NCI-H226 (cell line): ENCODE results near the gene CLOCK.

Experiments
- DNase-seq: peaks from one replicate; pipeline ENCODE4 v3.0.0-alpha.2; 2015

CLOCK gene

DNA sequence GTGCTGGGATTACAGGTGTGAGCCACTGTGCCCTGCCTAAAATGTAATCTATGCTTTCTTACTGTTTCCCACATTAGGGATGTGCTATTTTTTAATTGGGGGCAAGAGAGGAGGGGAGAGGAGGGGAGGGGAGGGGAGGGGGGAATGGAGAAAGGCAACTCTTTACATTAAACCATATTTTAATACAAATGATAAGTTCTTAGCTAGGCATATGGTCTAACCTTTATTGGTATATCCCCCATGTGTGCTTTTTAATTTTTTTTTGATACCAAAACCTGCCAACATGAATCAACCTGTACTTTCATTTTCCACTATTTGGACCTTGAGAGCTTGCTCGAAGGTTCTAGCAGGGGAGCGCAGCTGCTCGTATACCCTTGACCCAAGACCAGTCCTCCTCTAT is 6.4 kb downstream of the CLOCK start:
- no peak for DNase-seq

DNA sequence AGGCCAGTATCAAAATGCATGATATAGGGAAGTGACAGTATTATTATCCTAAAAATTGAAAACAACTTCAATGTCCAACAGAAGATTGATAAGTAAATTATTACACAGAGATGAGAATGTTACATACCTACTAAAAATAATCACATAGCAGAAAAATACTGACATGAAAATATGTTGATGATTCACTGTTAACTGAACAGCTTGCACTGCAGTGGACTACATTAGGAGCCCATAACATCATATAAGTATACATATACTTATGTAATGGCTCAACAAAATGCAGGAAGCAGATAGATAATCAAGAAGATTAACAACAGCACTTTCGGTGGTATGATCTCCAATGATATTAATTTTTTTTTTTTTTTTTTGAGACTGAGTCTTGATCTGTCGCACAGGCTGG is 7.1 kb downstream of the CLOCK start:
- DNase-seq = no peak

DNA sequence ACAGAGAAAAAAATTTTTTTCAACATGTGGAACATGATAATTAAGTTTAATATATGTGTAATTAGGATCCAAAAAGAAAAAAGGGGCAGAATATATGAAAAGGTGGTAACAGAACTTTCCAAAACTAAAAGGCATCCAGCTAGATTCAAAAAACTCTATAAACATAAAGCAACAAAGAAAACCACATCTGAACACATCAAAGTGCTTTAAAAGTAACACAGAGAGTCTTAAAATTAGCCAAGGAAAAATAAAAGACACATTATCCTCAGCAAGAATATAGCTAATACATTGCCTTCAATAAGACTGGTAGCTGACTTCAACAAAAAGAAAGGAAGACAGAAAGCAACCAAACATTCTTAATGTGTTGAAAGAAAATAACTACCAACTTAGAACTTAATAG is 8.2 kb downstream of the CLOCK start:
- DNase-seq = no peak

DNA sequence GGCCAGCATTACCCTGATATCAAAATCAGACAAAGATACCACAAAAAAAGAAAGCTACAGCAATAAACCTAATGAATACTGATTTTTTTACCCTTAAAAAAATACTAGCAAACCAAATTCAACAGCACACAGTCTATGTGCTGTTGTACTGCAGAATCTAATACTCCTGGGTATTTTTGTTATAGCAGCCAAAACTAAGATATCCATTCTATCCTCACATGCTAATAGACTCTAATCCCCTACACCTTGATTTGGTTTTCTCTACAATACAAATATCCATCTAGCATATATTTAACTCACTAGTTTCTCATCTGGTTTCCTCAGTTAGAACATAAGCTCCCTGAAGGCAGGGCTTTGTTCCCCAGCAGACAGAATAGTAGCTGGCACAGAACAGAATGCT is 12.4 kb downstream of the CLOCK start:
- no peak for DNase-seq

DNA sequence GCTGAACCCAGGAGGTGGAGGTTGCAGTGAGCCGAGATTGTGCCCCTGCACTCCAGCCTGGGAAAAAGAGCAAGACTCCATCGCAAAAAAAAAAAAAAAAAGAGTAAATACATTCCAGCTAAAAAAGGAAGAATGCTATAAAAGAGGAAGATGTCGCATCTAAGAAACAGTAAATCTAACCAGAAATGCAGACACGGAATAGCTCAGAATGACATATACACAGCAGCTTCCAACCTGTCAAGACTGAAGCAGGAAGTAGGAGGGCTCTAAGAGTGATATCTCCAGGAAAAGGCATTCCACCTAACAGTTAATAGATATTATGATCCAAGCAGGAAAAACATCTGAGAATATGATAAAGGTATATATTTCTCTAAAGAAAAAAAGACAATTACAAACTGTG is 16.0 kb downstream of the CLOCK start:
- DNase-seq = peak; percentile 11

DNA sequence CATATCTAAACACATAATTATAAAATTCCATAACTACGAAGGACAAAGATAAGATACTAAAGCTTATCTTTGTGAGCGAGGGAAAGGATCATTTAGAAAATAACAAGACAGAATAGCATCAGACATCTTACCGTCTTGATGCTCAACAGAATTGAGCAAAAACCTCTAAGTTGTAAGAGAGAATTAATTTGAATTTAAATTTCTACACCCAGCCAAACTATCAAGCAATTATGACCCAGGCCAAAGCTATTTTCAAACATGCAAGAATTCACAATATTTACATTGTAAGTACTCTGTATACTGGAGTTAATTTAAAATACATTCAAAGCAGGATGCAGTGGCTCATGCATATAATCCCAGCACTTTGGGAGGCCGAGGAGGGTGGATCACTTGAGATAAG is 16.5 kb downstream of the CLOCK start:
- no peak for DNase-seq

DNA sequence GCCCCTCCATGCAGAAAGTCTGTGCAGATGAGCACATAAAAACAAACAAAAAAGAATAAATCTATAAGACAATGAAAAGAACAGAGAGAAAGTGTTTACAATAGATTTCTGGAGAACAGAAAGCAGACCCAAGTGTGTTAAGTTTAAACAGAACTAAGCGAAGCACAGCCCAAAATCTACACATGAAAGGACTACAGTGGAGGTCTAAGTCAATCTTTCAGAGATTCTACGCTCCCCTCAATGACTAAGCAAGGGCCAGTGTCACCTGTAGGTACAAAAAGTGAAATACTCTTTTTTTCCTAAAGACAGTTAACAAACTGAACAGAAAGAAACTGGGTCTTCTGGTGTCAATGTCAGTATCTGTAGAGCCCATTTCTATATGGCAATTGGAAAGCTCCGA is 18.2 kb downstream of the CLOCK start:
- DNase-seq = no peak

DNA sequence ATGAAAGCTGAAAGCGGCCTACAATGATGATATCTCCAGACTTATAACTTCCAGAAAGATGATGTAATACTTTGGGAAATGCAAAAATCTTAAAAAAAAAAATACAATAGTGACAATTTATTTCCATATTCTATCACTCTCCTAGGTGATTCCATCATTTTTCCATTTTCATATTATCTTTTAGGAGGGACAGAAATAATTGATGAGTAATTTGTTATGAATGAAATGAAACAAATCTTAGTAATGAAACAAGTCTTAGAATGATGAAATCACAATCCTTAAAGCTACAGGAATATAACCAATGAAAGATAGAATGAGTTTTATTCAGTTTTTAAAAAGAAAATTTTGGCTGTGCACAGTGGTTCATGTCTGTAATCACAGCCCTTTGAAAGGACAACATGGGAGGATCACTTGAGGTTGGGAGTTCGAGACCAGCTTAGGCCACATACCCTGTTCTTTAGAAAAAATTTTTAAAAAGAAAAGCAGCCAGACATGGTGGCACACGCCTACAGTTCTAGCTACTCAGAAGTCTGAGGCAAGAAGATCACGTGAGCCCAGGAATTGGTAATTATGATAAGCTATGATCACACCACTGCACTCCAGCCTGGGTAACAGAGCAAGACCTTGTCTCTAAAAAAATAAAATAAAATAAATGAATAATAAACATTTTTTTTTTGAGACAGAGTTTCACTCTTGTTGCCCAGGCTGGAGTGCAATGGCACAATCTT is 21.7 kb downstream of the CLOCK start:
- no peak for DNase-seq

DNA sequence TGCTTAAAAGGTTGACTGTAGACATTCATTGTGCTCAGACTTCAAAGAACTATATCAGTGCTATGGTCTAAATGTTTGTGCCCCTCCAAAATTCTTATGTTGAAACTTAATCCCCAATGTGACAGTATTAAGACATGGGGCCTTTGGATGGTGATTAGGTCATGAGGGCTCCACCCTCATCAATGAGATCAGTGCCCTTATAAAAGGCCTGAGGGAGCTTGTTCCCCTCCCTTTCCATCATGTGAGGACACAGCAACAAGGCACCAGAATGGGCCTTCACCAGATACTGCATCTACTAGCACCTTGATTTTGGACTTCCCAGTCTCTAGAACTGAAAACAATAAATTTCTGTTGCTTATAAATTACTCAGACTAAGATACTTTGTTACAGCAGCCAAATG is 28.3 kb downstream of the CLOCK start:
- DNase-seq = no peak

DNA sequence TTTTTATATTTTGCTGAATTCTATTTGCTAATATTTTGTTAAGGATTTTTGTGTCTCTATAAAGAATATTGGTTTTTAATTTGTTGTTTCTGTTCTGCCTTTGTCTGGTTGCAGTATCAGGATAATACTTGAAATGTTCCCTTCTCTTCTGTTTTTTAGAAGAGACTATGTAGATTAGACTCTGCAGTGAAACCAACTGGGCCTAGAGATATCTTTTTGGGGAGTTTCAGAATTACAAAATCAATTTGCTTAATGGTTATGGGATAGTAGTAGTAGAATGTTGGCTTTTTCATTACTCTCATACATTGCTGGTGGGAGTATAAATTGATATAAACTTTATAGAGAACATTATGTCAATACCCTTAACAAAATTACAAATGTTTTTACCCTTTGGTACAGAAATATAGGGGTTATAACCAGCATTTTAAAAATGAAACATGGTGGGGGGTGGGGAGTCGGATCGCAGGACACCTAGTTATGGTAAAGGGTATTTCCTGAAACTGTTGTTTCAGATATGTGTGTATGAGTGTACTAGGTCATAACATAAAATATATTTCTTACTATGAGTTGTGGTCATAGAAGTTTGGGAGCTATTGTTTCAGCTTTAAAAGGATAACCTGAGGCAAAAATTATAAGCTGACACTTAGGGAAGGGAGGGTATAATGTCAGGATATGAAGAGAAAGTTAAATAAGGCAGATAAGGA is 29.0 kb downstream of the CLOCK start:
- DNase-seq = no peak

DNA sequence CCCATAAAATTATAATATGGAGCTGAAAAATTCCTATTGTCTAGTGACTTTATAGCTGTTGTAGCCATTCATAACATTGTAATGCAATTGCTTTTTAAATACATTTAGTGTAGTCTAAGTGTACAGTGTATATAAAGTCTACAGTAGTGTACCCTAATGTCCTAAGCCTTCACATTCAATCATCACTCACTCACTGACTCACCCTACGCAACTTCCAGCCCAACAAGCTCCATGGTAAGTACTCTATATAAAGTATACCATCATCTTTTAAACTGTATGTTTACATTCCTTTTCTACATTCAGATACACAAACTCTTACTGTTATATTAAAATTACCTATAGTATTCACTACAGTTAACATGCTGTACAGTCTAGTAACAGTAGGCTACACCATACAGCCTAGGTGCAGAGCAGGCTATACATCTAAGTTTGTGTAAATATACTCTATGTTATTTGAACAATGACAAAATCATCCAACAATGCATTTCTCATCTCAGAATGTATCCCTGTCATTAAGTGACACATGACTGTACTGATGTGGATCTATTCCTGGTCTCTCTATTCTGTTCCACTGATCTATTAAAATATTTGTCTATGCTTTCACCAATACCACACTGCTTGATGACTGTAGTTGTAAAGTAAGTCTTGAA is 33.7 kb downstream of the CLOCK start:
- DNase-seq = no peak

DNA sequence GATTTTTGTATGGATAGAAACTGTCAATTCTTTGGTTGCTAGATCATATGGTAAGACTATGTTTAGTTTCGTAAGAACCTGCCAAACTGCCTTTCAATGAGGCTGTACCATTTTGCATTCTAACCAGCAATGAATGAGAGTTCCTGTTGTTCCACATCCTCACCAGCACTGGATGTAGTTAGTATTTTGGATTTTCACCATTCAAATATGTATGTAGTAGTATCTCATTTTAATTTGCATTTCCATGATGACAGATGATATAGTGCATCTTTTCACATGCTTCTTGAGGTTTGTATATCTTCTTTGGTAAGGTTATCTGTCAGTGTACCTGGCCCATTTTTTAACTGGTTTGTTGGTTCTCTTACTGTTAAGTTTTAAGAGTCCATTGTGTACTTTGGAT is 34.6 kb downstream of the CLOCK start:
- DNase-seq = no peak

DNA sequence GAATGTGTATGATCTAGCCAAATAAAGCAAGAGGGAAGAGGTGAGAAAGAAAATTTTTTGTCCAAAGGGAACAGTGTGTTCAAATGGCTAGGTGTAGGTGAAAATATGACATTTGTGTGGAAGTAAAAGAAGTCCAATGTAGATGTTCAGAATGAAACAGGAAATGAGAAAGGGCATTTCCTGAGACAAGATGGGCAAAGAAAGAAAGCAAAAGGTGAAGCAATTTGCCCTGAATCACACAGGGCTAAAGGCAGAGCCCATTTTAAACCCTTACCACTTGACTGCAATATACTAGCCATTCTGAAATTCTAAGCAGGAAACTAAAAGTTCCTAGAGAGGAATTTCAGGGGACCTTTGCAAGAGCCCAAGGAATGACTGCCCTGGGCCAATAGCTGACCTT is 36.0 kb downstream of the CLOCK start:
- DNase-seq = no peak

DNA sequence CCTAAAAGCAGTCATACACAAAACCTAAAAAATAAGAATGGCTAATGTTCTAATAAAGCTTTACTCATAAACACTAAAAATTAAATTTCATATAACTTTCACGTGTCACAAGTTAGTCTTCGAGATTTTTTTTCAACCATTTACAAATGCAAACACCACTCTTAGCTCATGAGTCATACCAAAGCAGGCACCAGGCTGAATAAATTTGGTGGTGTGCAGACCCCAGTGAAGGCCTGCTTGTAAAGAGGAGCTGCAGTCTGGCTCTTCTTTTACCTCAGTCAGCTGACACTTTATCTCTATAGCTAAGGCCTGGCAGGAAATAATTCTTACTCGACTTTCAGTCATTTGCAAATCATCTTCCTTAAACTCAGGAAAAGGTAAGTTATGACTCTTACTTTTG is 37.4 kb downstream of the CLOCK start:
- DNase-seq = peak; percentile 18

DNA sequence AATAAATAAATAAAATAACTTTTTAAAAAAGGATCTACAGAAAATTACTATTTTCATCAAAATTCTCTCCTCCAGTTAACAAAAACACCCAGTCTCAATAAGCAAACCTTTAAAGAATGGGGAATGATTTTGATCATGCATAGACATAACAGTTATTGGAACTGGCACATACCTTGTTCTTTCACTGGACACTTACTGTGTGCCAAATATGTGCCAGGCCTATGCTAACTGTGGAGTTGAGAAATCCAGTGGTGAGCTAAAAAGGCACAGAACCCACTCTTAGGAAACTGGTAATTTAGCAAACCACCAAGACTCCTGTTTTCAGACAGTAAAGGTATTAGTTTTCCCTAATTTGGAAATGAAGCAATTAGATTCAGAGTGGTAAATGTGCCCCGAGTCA is 39.1 kb downstream of the CLOCK start:
- no peak for DNase-seq

DNA sequence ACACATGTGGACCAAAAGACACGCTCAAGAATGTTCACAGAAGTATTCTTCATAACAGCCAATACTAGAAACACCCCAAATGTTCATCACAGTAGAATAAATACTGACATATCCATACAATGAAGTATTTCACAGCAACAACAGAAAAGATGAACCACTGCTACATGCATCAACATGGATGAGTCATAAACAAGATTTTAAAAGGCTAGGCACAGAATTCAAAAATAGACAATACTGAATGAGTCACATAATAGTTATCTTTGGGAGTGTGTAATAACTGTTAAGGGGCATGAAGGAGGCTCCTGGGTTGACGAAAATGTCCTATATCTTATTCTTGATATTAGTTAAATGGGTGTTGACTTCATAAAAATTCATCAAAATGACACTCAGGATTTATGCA is 43.5 kb downstream of the CLOCK start:
- peak; percentile 75 for DNase-seq

DNA sequence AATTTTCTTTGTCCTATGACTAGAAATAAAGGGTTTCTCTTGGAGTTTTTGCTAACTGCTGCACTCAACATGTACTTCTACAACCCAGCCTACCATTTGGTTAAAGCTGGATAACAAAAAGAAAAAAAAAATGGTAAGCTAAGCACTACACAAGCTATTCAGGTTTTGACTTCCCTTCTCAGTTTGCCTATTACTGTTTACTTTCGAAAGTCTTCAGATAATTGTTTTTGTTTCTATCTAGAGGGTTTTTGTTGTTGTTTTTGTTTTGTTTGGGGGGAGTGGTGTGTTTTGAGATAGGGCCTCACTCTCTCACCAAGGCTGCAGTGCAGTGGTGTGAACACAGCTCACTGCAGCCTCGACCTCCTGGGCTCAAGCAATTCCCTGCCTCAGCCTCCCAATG is 46.6 kb downstream of the CLOCK start:
- no peak for DNase-seq

DNA sequence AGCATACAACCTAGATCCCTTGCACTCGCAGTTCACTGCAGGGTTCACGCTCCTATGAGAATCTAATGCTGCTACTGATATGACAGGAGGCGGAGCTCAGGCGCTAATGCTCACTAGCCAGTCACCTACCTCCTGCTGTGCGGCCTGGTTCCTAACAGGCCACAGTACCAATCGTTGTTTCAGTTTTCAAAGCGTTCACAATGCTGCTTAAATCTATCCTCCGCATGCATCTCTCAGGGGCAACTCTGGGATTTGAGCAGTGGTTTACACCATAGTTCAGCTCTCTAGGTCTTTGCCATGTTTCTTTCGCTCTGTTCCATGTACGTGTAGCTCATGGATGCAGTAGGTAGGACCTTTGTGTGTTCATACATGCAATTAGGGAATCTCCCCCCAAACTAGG is 47.2 kb downstream of the CLOCK start:
- no peak for DNase-seq

DNA sequence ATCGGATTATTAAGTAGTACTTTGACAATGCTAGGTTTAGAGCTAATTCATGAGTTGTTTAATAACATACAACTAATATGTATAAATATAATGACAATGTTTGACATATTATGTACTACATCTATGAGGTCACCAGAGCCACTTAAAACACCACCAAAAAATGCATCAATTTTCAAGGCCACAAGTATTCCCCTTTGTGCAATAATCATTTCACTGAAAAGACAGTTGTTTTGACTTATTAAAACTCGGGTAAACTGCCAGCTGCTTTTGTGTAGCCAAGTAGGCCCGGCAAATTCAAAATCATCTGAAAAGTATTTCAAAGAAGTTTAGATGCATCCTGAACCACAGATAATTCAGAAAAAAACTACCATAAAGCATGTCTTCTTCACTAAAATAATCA is 48.7 kb downstream of the CLOCK start:
- no peak for DNase-seq

DNA sequence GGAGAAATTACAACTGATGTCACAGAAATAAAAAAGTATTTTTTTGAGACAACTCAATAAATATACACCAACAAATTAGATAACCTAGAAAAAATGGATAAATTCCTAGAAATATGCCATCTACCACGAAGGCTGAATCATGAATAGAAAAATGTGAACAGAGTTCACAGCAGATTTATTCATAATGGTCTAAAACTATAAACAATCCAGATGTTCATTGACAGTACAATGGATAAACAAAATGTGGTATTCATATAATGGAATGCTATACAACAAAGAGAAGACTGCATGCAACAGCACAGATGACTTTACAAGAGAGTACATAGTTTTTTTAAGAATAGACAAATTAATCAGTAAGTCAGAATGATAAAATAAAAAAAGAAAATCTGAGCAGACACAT is 55.2 kb downstream of the CLOCK start:
- DNase-seq = no peak

DNA sequence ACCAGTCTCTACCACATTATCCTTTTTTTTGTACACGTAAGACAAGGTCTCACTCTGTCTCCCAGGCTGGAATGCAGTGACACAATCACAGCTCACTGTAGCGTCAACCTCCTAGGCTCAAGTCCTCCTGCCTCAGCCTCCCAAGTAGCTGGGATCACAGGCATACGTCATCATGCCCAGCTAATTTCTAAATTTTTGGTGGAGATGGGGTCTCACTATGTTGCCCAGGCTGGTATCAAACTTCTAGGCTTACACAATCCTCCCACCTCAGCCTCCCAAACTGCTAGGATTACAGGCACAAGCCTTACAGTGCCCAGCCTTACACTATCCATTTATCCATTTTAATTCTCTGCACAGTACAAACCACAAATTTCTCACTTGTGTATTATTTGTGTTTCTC is 58.0 kb downstream of the CLOCK start:
- no peak for DNase-seq

DNA sequence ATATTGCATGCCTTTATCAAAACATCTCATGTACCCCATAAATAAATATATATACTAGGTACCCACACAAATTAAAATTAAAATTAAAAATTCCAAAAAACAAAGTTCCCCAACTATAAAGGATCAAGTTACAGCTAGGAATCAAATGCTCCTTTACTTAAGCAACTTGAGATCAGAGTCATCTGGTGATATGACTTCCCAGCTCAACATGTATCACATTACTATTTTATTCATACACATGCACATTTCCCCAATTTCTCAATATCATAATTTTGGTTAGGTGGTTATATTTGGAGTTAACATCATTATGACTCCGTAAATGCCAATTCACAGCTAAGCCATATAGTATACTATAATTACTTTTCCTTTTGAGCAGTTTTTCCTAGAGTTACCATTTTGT is 60.9 kb downstream of the CLOCK start:
- no peak for DNase-seq

DNA sequence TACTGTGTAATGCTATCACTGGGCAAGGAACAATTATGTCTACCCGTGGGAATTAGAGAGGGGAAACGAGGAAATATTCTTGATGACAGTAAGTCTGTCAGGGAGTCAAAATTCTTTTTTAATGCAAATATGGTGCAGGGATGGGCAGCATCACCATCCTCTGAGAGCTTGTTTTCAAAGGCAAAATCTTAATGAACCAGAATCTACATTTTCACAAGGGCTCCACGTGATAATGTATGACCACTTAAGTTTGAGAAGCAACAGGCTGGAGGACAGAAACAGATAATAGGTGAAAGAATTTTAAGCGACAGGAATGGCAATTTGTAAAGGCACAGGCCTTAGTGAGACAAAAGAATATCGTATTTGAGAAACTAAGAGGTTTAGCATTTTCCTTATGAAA is 63.4 kb downstream of the CLOCK start:
- no peak for DNase-seq
